Calu3 (cell line): Measurements from ENCODE around the gene CLEC2D. TPM values are rescaled to one million over a fixed set of nuclear protein-coding genes. Genes with fewer than 3 reads are reported as not detected.

ENCODE experiments used
- BruUV-seq: library from RNA; stranded (reverse); fragments of 400-500 nt; replicated peaks from 2 replicates; lab custom pipeline; 2021; lab: Mats Ljungman, UMichigan
- CTCF ChIA-PET: fragments of 300-600 bp; sonication (Branson Sonifier 250); formaldehyde crosslinking; loops from one replicate; lab custom pipeline; 2022; ENCODE audit warnings: antibody characterized with exemption; lab: Charles Lee
- DNase-seq: peaks from one replicate; pipeline ENCODE4 v3.0.0; 2022
- H3K27ac Mint-ChIP-seq: one replicate; pipeline ENCODE4 v1.8.0; 2022; ENCODE audit warnings: mixed read lengths; ENCODE audit not compliant: unreplicated experiment
- H3K27me3 Mint-ChIP-seq: one replicate; pipeline ENCODE4 v1.8.0; 2022; ENCODE audit warnings: mixed read lengths; ENCODE audit not compliant: unreplicated experiment
- H3K36me3 Mint-ChIP-seq: one replicate; pipeline ENCODE4 v1.8.0; 2022; ENCODE audit warnings: mild to moderate bottlenecking, moderate library complexity, mixed read lengths; ENCODE audit not compliant: insufficient read depth, unreplicated experiment
- H3K4me1 Mint-ChIP-seq: one replicate; pipeline ENCODE4 v1.8.0; 2022; ENCODE audit warnings: mild to moderate bottlenecking, low read depth, mixed read lengths; ENCODE audit not compliant: unreplicated experiment
- H3K4me3 Mint-ChIP-seq: one replicate; pipeline ENCODE4 v1.8.0; 2022; ENCODE audit warnings: mild to moderate bottlenecking, low read depth, moderate library complexity, mixed read lengths; ENCODE audit not compliant: unreplicated experiment
- H3K9me3 Mint-ChIP-seq: one replicate; pipeline ENCODE4 v1.8.0; 2022; ENCODE audit warnings: low read depth, mixed read lengths; ENCODE audit not compliant: unreplicated experiment
- CTCF ChIP-seq: fragments of 200-600 bp; IDR thresholded peaks from one replicate; pipeline ENCODE4 v1.8.0; 2022; ENCODE audit warnings: antibody characterized with exemption; ENCODE audit not compliant: unreplicated experiment
- intact Hi-C: fragments of 100-400 bp; cut with micrococcal nuclease; formaldehyde crosslinking; loops from one replicate; pipeline ENCODE4 v1.10.0; 2022; ENCODE audit not compliant: unreplicated experiment
- total RNA-seq: library from RNA; stranded (reverse); gene quantifications from 2 replicates; pipeline ENCODE4 v1.2.3, GENCODE V29; 2022

The CLEC2D gene
- total RNA-seq, 1 experiment from 2014 or later, result 5.8 TPM

DNA sequence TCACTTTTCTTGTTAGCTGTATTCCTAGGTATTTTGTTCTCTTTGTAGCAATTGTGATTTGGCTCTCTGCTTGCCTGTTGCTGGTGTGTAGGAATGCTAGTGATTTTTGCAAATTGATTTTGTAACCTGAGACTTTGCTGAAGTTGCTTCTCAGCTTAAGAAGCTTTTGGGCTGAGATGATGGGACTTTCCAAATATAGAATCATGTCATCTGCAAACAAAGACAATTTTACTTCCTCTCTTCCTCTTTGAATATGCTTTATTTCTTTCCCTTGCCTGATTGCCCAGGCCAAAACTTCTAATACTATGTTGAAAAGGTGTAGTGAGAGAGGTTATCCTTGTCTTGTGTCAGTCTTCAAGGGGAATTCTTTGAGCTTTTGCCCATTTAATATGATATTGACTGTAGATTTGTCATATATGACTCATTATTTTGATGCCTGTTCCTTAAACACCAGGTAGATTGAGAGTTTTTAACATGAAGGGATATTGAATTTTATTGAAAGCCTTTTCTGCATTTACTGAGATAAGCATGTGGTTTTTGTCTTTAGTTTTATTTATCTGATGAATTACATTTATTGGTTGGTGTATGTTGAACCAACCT is 36.7 kb downstream of the CLEC2D start:
- no peaks in the 10 kb centered on the region for H3K27me3 Mint-ChIP-seq
- H3K36me3 Mint-ChIP-seq, result no peaks in the 10 kb centered on the region
- H3K27ac Mint-ChIP-seq, result peak overlapping the region; percentile 49
- intact Hi-C loops, result loop anchor here (5.0 kb wide), 1 partner anchor 374 kb away; no protein-coding TSS in a partner anchor
- no peak for DNase-seq
- BruUV-seq, result no TSS peak
- H3K9me3 Mint-ChIP-seq, result no peaks in the 10 kb centered on the region
- TF ChIP-seq CTCF, result no peak
- H3K4me1 Mint-ChIP-seq, result peaks cover 25% of the 10 kb centered on the region
- CTCF ChIA-PET, result interaction anchor here (2.3 kb wide), 1 partner anchor 37 kb away, joined by 8 read pairs; no protein-coding TSS in a partner anchor
- no peak overlapping the region for H3K4me3 Mint-ChIP-seq

DNA sequence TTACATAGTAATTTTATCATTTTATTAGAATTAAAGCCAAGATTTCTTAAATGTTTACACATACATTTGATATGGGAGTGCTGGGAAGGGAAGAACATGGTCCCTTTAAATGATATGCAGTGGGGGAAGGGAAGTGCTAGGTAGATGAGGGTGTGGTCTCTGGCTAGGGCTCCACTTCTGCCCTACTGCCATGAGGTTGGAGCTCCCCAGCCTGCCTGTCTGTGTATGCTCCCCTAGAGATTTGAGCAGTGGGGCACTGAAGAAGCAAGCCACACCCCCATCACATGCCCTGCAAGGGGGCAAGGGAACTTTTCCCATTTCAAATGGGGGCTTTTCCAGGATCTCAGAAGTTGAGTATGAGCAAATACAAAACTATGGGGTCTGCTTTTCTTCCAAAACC is 37.8 kb downstream of the CLEC2D start:
- H3K4me1 Mint-ChIP-seq, result peaks cover 25% of the 10 kb centered on the region
- H3K4me3 Mint-ChIP-seq, result no peak overlapping the region
- TF ChIP-seq CTCF, result no peak
- H3K36me3 Mint-ChIP-seq, result no peaks in the 10 kb centered on the region
- no peak for DNase-seq
- CTCF ChIA-PET, result interaction anchor here (1.4 to 2.3 kb wide), 2 partner anchors 35 to 376 kb away, joined by 6 to 8 read pairs; no protein-coding TSS in a partner anchor
- intact Hi-C loops, result loop anchor here (5.0 kb wide), 1 partner anchor 375 kb away; no protein-coding TSS in a partner anchor
- H3K9me3 Mint-ChIP-seq, result no peaks in the 10 kb centered on the region
- no peak overlapping the region for H3K27ac Mint-ChIP-seq
- H3K27me3 Mint-ChIP-seq, result no peaks in the 10 kb centered on the region
- BruUV-seq, result no TSS peak

GRCh38 chr12:9707864-9708808 is 38.6 kb downstream of the CLEC2D start:
- CTCF ChIA-PET, result interaction anchor here (0.6 to 2.3 kb wide), 8 partner anchors 9 to 1079 kb away, joined by 3 to 8 read pairs (median 4); no protein-coding TSS in a partner anchor
- no peaks in the 10 kb centered on the region for H3K9me3 Mint-ChIP-seq

More at GRCh38 chr12:9707864-9708808, 38.6 kb downstream of the CLEC2D start:
- no peaks in the 10 kb centered on the region for H3K27me3 Mint-ChIP-seq
- H3K36me3 Mint-ChIP-seq, result no peaks in the 10 kb centered on the region
- no TSS peak for BruUV-seq
- H3K4me3 Mint-ChIP-seq, result no peak overlapping the region
- DNase-seq, result peak; percentile 52
- intact Hi-C loops, result loop anchor here (1.0 to 5.0 kb wide), 2 partner anchors 74 to 376 kb away; no protein-coding TSS in a partner anchor
- H3K27ac Mint-ChIP-seq, result no peak overlapping the region
- peak; percentile 78 for TF ChIP-seq CTCF
- peaks cover 25% of the 10 kb centered on the region for H3K4me1 Mint-ChIP-seq
